MCF 10A (cell line): ENCODE measurements around the gene MAP4K2. TPM values are rescaled to one million over a fixed set of nuclear protein-coding genes. Genes with fewer than 3 reads are reported as not detected.

Experiments used
- BruUV-seq: library from RNA; stranded (reverse); fragments of 400-500 nt; replicated peaks from 2 replicates; lab custom pipeline; 2021; lab: Mats Ljungman, UMichigan
- CTCF ChIA-PET: fragments of 300-600 bp; sonication (Branson Sonifier 250); formaldehyde crosslinking; extraction: SDS; loops from one replicate; lab custom pipeline; 2021; ENCODE audit warnings: antibody characterized with exemption, inconsistent platforms; lab: Yijun Ruan, JAX
- POLR2A ChIA-PET: fragments of 300-600, 350-650 bp; sonication (Branson Sonifier 250); formaldehyde crosslinking; extraction: SDS; loops from one replicate; lab custom pipeline; 2020; ENCODE audit warnings: antibody characterized with exemption, inconsistent platforms; lab: Yijun Ruan, JAX
- DNase-seq: peaks from one replicate; pipeline ENCODE4 v3.0.0-alpha.2; 2018; ENCODE audit not compliant: unreplicated experiment
- H3K27ac Mint-ChIP-seq: one replicate; pipeline ENCODE4 v1.8.0; 2022; ENCODE audit warnings: mild to moderate bottlenecking, low read depth, mixed read lengths; ENCODE audit not compliant: unreplicated experiment
- H3K27me3 Mint-ChIP-seq: one replicate; pipeline ENCODE4 v1.8.0; 2022; ENCODE audit warnings: mixed read lengths; ENCODE audit not compliant: insufficient read depth, unreplicated experiment
- H3K36me3 Mint-ChIP-seq: one replicate; pipeline ENCODE4 v1.8.0; 2022; ENCODE audit warnings: mild to moderate bottlenecking, moderate library complexity, mixed read lengths; ENCODE audit not compliant: insufficient read depth, unreplicated experiment
- H3K4me1 Mint-ChIP-seq: one replicate; pipeline ENCODE4 v1.8.0; 2022; ENCODE audit warnings: mixed read lengths; ENCODE audit not compliant: insufficient read depth, unreplicated experiment
- H3K4me3 Mint-ChIP-seq: one replicate; pipeline ENCODE4 v1.8.0; 2022; ENCODE audit warnings: mild to moderate bottlenecking, moderate library complexity, mixed read lengths; ENCODE audit not compliant: unreplicated experiment
- H3K9me3 Mint-ChIP-seq: one replicate; pipeline ENCODE4 v1.8.0; 2022; ENCODE audit warnings: mixed read lengths; ENCODE audit not compliant: unreplicated experiment
- CTCF ChIP-seq: fragments of 200-600 bp; IDR thresholded peaks from one replicate; pipeline ENCODE4 v1.8.0; 2022; ENCODE audit warnings: antibody characterized with exemption, mild to moderate bottlenecking; ENCODE audit not compliant: unreplicated experiment
- intact Hi-C: fragments of 100-400 bp; cut with micrococcal nuclease; formaldehyde crosslinking; loops from 2 replicates; pipeline ENCODE4 v1.14.1; 2022
- total RNA-seq: library from RNA; stranded (reverse); gene quantifications from 2 replicates; pipeline ENCODE4 v1.2.3, GENCODE V29; 2022

MAP4K2 gene
- total RNA-seq, 1 experiment from 2014 or later = 6.8 TPM

DNA sequence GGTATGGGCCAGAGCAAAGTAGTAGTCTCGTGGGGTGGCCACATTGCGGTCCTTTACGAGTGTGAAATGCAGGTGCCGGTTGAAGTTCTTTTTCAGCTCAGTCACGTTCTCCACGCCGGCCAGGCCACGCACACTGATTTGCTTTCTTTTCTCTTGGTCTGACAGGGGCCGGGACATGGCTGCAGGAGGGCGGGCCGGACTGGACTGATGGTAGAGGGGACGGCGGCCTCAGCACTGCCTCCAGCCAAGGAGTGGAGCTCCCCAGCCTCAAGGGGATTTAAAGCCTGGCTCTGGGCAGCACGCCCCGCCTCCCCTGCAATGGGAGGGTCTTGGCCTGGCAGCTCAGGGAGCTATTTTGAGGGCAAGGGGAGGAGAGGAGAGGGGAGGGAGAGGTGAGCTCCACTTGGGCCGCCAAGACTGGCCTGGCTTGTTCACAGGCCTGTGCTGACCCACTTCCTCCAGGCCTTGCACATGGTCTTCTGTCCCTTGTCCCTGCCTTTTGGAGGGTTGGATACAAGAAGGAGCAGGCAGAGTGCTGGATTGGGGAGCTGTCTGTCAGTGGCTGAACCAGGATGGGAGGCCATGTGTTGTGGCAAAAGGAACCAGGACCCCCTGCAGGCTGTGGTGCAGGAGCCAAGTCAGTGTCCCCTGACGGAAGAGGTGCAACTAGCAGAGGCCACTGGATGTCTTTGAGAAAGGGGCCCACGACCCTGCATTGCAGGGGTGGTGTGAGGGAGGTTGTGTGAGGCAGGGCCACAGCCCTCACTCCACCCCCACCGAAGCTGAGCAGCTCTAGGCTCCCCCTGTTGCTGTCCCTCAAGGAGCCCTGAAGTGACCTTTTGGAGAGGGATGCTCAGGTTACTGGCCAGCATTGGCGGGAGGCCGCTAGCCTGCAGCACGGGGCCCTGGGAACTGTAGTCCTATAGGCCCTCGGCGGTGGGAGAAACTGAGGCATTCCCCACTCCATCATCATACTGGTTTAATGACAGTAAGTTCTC, 43.0 kb downstream of the MAP4K2 start, which contains the start of gene PYGM:
Gene PYGM (minus strand): TSS at position 253 of the 998 bp plus-strand sequence. CDS start 76 bp downstream, at position 177.
- no peak for TF ChIP-seq CTCF
- peak within 1 kb of the TSS; percentile 64 for H3K27ac Mint-ChIP-seq
- no peak within 1 kb of the TSS for H3K4me3 Mint-ChIP-seq
- intact Hi-C loops = no loop called here
- H3K36me3 Mint-ChIP-seq = peaks cover 30% of the 10 kb centered on the region
- POLR2A ChIA-PET = interaction anchor here (0.9 to 6.8 kb wide), 2 partner anchors 15 to 82 kb away, joined by 4 to 86 read pairs; partner anchors contain the start of gene SF1
- no peak for DNase-seq
- no TSS peak for BruUV-seq
- H3K4me1 Mint-ChIP-seq = no peaks in the 10 kb centered on the region
- CTCF ChIA-PET = interaction anchor here (0.5 to 1.8 kb wide), 5 partner anchors 11 to 310 kb away, joined by 3 to 5 read pairs (median 3); no protein-coding TSS in a partner anchor
- no peaks in the 10 kb centered on the region for H3K9me3 Mint-ChIP-seq
- H3K27me3 Mint-ChIP-seq = no peaks in the 10 kb centered on the region

GRCh38 chr11:64759131-64759721, 43.8 kb downstream of the MAP4K2 start:
- Mint-ChIP-seq H3K36me3 (peaks cover 22% of the 10 kb centered on the region), H3K4me1 (no peaks in the 10 kb centered on the region), H3K9me3 (no peaks in the 10 kb centered on the region), H3K27me3 (no peaks in the 10 kb centered on the region), H3K27ac (no peak overlapping the region), H3K4me3 (no peak overlapping the region)
- TF ChIP-seq CTCF = no peak
- ChIA-PET POLR2A (interaction anchor here (6.8 kb wide), 1 partner anchor 16 kb away, joined by 86 read pairs; the partner anchor contains the start of gene SF1), CTCF (interaction anchor here (0.5 to 0.9 kb wide), 2 partner anchors 10 to 309 kb away, joined by 3 read pairs; no protein-coding TSS in a partner anchor)
- BruUV-seq = no TSS peak
- intact Hi-C loops = no loop called here
- DNase-seq = no peak

DNA sequence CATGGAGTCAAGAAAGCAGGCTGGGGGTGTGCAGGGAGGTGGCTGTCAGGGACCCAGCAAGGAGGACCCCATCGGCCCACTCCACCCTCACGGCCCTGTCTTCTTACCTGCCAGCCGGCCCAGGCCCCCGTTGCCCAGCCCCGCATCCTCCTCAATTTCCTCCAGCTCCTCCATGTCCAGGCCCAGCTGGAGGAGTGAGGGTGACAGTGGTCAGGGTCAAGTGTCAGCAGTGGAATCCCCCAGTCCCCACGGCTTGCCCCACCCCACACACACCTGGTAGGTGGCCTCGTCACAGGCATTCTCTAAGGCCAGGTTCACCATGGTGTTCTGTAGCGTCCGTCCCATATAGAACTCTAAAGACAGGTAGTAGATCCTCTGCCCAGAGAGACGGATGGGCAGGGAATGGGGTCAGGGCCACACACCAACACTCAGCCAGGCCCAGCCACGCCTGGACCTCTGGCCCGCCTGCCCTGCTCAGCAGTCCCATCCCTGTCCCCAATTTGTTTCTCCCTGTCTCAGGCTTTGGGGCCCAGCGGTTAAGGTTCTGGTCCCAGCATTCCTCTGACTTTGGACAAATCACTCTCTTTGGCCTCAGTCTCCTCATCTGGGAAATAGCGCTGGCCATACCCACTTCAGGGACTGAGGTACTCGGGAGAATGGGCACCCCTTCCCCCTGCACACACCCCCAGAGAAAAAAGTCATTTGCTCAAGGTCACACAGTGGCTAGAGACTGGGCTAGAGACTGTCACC, 44.5 kb downstream of the MAP4K2 start:
- BruUV-seq = no TSS peak
- H3K36me3 Mint-ChIP-seq = peaks cover 15% of the 10 kb centered on the region

More for the DNA sequence above, 44.5 kb downstream of the MAP4K2 start:
- DNase-seq = no peak
- H3K27me3 Mint-ChIP-seq = no peaks in the 10 kb centered on the region
- no peak overlapping the region for H3K27ac Mint-ChIP-seq
- H3K4me3 Mint-ChIP-seq = no peak overlapping the region
- ChIA-PET CTCF (no interaction called here), POLR2A (interaction anchor here (1.1 kb wide), 1 partner anchor 17 kb away, joined by 3 read pairs; no protein-coding TSS in a partner anchor)
- H3K4me1 Mint-ChIP-seq = no peaks in the 10 kb centered on the region
- no peak for TF ChIP-seq CTCF
- no peaks in the 10 kb centered on the region for H3K9me3 Mint-ChIP-seq
- intact Hi-C loops = no loop called here
